Parathyroid adenoma (tissue), 2 donors: ENCODE data around the gene SLC25A26.

Source experiments
- H2AFZ ChIP-seq: fragments of 300-600 bp; sonication (generic); one replicate; pipeline ENCODE4 v1.7.0; 2017; ENCODE audit warnings: antibody characterized with exemption, mild to moderate bottlenecking
- H3K27ac ChIP-seq: fragments of 300-600 bp; sonication (generic); one replicate; pipeline ENCODE4 v1.7.0; 2017
- H3K27me3 ChIP-seq: fragments of 300-600 bp; sonication (generic); one replicate; pipeline ENCODE4 v1.7.0; 2017; ENCODE audit warnings: low read length; ENCODE audit not compliant: control insufficient read depth, insufficient read depth
- H3K36me3 ChIP-seq: fragments of 300-600 bp; sonication (generic); one replicate; pipeline ENCODE4 v1.7.0; 2017; ENCODE audit warnings: low read length; ENCODE audit not compliant: control insufficient read depth, insufficient read depth
- H3K4me1 ChIP-seq: fragments of 300-600 bp; sonication (generic); one replicate; pipeline ENCODE4 v1.7.0; 2017; ENCODE audit warnings: control low read depth
- H3K4me2 ChIP-seq: fragments of 300-600 bp; sonication (generic); one replicate; pipeline ENCODE4 v1.7.0; 2017; ENCODE audit warnings: low read length
- H3K4me3 ChIP-seq: fragments of 300-600 bp; sonication (generic); one replicate; pipeline ENCODE4 v1.7.0; 2017; ENCODE audit warnings: low read depth, low read length
- H3K79me2 ChIP-seq: fragments of 300-600 bp; sonication (generic); one replicate; pipeline ENCODE4 v1.7.0; 2017; ENCODE audit warnings: control low read depth
- H3K9ac ChIP-seq: fragments of 300-600 bp; sonication (generic); one replicate; pipeline ENCODE4 v1.7.0; 2017; ENCODE audit warnings: mild to moderate bottlenecking
- H3K9me3 ChIP-seq: fragments of 300-600 bp; sonication (generic); one replicate; pipeline ENCODE4 v1.7.0; 2017; ENCODE audit warnings: low read length; ENCODE audit not compliant: control insufficient read depth
- CTCF ChIP-seq: fragments of 300-600 bp; sonication (generic); IDR thresholded peaks from one replicate; pipeline ENCODE4 v1.7.0; 2017; ENCODE audit warnings: antibody characterized with exemption, mild to moderate bottlenecking
- donor health status: primary hyperparathyroidism.

SLC25A26 gene

GRCh38 chr3:66396161-66396760 is 175.5 kb downstream of the SLC25A26 start:
- no peaks in the 10 kb centered on the region for H3K27me3 ChIP-seq
- no peak overlapping the region for H2AFZ ChIP-seq
- no peak overlapping the region for H3K9ac ChIP-seq
- H3K9me3 ChIP-seq: no peaks in the 10 kb centered on the region
- H3K4me1 ChIP-seq: no peaks in the 10 kb centered on the region
- no peaks in the 10 kb centered on the region for H3K79me2 ChIP-seq
- no peak overlapping the region for H3K27ac ChIP-seq
- no peak overlapping the region for H3K4me2 ChIP-seq
- no peak for TF ChIP-seq CTCF
- no peaks in the 10 kb centered on the region for H3K36me3 ChIP-seq
- H3K4me3 ChIP-seq: no peak overlapping the region

DNA sequence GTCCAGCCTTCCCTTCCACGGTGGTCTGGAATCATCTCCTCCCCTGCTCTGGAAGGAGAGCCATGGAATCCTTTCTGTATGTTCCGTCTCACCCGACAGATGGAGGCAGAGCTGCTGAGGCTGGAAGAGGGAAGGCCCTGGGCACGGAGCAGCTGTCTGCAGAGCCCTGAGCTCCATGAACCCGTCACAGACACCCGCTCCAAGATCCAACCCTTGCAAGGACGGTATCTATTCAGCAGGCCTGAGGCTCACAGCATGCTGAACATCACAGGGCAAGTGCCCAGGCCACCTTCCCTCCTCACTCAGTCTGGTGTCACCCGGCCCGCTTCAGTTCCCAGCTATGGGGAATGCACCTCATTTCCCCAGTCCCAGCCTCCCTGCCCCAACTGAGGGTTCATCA is 176.1 kb downstream of the SLC25A26 start:
- Histone ChIP-seq H3K79me2 (no peaks in the 10 kb centered on the region), H3K9me3 (no peaks in the 10 kb centered on the region), H2AFZ (no peak overlapping the region), H3K4me1 (no peaks in the 10 kb centered on the region), H3K36me3 (no peaks in the 10 kb centered on the region), H3K4me2 (no peak overlapping the region), H3K27me3 (no peaks in the 10 kb centered on the region), H3K9ac (no peak overlapping the region), H3K4me3 (no peak overlapping the region), H3K27ac (no peak overlapping the region)
- no peak for TF ChIP-seq CTCF

- H3K79me2 ChIP-seq: no peaks in the 10 kb centered on the region
- no peak overlapping the region for H2AFZ ChIP-seq
- no peak overlapping the region for H3K9ac ChIP-seq
- H3K27me3 ChIP-seq: no peaks in the 10 kb centered on the region
- no peaks in the 10 kb centered on the region for H3K36me3 ChIP-seq
- H3K4me1 ChIP-seq: no peaks in the 10 kb centered on the region
- no peak for TF ChIP-seq CTCF
- no peak overlapping the region for H3K4me3 ChIP-seq
- no peak overlapping the region for H3K27ac ChIP-seq
- no peaks in the 10 kb centered on the region for H3K9me3 ChIP-seq
- H3K4me2 ChIP-seq: no peak overlapping the region
Measured at GRCh38 chr3:66397745-66398144, 176.9 kb downstream of the SLC25A26 start.

DNA sequence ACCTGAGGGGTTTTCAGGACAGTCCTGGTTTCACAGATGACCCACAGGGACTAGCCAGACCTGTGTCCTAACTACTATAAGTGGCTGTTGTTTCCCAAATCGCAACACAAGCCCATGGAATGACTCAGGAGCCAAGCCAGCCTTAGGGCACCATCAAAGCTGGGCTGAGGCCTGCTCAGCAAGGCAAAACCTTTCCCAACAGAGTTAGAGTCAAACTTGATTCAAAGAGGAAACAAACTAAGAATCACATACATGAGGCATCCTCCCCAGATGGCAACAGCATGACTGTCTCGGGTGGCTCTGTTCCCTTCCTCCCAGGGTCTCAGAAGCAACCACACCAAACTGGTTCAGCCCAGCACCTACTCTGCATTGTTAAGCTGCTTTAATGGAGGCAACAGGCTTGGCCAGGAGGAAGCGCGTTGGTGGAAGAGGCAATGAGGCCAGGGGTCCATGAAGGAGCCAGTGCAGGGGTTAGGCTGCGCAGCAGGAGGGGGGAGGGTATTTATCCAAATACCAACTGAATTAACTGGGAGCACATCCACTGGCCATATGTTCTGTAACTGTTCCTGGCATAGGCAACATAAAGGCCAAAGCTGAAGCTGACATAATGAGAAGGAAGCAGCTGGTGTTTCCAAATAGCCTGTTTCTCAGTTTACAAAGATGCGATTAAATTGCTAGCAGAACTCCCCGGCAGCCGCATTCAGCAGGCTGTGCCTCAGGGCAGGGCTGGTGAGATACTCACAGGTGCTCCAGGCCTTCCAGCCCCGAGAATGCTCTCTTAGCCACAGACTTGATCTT is 177.6 kb downstream of the SLC25A26 start:
- no peaks in the 10 kb centered on the region for H3K9me3 ChIP-seq
- H3K9ac ChIP-seq: no peak overlapping the region
- H3K4me1 ChIP-seq: no peaks in the 10 kb centered on the region
- H3K4me2 ChIP-seq: no peak overlapping the region
- no peaks in the 10 kb centered on the region for H3K36me3 ChIP-seq
- no peak for TF ChIP-seq CTCF
- no peaks in the 10 kb centered on the region for H3K27me3 ChIP-seq
- no peak overlapping the region for H3K4me3 ChIP-seq
- H3K27ac ChIP-seq: no peak overlapping the region
- no peak overlapping the region for H2AFZ ChIP-seq
- no peaks in the 10 kb centered on the region for H3K79me2 ChIP-seq
